WTC11 (cell line): Measurements from ENCODE around the gene TMEM250. TPM values are rescaled to one million over a fixed set of nuclear protein-coding genes. Genes with fewer than 3 reads are reported as not detected.

Source experiments
- ATAC-seq: fragments of 200-7000 bp; cut with Tn5 transposase; 2 replicates; pipeline ENCODE4 v1.10.0; 2021; ENCODE audit warnings: mild to moderate bottlenecking, moderate library complexity
- CTCF ChIA-PET: fragments of 300-600 bp; sonication (Branson Sonifier 250); formaldehyde crosslinking; loops from one replicate; lab custom pipeline; 2021; ENCODE audit warnings: antibody characterized with exemption; lab: Charles Lee
- POLR2A ChIA-PET: fragments of 350-600 bp; sonication (Branson Sonifier 250); formaldehyde crosslinking; loops from one replicate; lab custom pipeline; 2021; ENCODE audit warnings: antibody characterized with exemption; lab: Charles Lee
- DNase-seq: peaks from one replicate; pipeline ENCODE4 v3.0.0; 2021; ENCODE audit warnings: low spot score
- H3K27ac Mint-ChIP-seq: 2 replicates; pipeline ENCODE4 v1.8.0; 2021; ENCODE audit warnings: mixed read lengths
- H3K27me3 Mint-ChIP-seq: 2 replicates; pipeline ENCODE4 v1.8.0; 2021; ENCODE audit warnings: low read depth, mild to moderate bottlenecking, moderate library complexity, mixed read lengths
- H3K36me3 Mint-ChIP-seq: 2 replicates; pipeline ENCODE4 v1.8.0; 2021; ENCODE audit warnings: mixed read lengths
- H3K4me1 Mint-ChIP-seq: 2 replicates; pipeline ENCODE4 v1.8.0; 2022; ENCODE audit warnings: mixed read lengths
- H3K4me3 Mint-ChIP-seq: 2 replicates; pipeline ENCODE4 v1.8.0; 2021; ENCODE audit warnings: mild to moderate bottlenecking, moderate library complexity, mixed read lengths
- H3K9me3 Mint-ChIP-seq: 2 replicates; pipeline ENCODE4 v1.8.0; 2021; ENCODE audit warnings: mixed read lengths
- CREB1 ChIP-seq: sonication (generic); formaldehyde crosslinking; IDR thresholded peaks from 2 replicates; pipeline ENCODE4 v1.8.0; 2023; ENCODE audit warnings: mild to moderate bottlenecking, missing genetic modification reagents
- CREM ChIP-seq: sonication (generic); formaldehyde crosslinking; IDR thresholded peaks from 2 replicates; pipeline ENCODE4 v1.8.1; 2022; ENCODE audit warnings: mild to moderate bottlenecking, missing genetic modification reagents, moderate library complexity
- FOXJ3 ChIP-seq: sonication (generic); formaldehyde crosslinking; IDR thresholded peaks from 2 replicates; pipeline ENCODE4 v1.9.0; 2021; ENCODE audit warnings: missing genetic modification reagents, mild to moderate bottlenecking, borderline replicate concordance
- GABPB1 ChIP-seq: sonication (generic); formaldehyde crosslinking; IDR thresholded peaks from 2 replicates; pipeline ENCODE4 v1.8.1; 2023; ENCODE audit warnings: mild to moderate bottlenecking, missing genetic modification reagents
- JUN ChIP-seq: sonication (generic); formaldehyde crosslinking; IDR thresholded peaks from 2 replicates; pipeline ENCODE4 v1.8.0; 2023; ENCODE audit warnings: mild to moderate bottlenecking, missing genetic modification reagents
- ZNF138 ChIP-seq: sonication (generic); formaldehyde crosslinking; conservative IDR thresholded peaks from 2 replicates; pipeline ENCODE4 v1.8.1; 2022; ENCODE audit warnings: mild to moderate bottlenecking, moderate library complexity, missing genetic modification reagents
- ZNF423 ChIP-seq: fragments of 250-450 bp; sonication (Bioruptor Pico); IDR thresholded peaks from 2 replicates; pipeline ENCODE4 v2.1.2; 2022; ENCODE audit warnings: mild to moderate bottlenecking, moderate library complexity
- total RNA-seq: library from RNA; stranded (reverse); gene quantifications from 3 replicates; pipeline ENCODE4 v1.2.3, GENCODE V29; 2021
- TF ChIP-seq, protein P1 (sequence below): sonication (generic); formaldehyde crosslinking; IDR thresholded peaks from 2 replicates; pipeline ENCODE4 v1.8.1; 2022; ENCODE audit warnings: mild to moderate bottlenecking, missing genetic modification reagents, moderate library complexity, borderline replicate concordance
- TF ChIP-seq, protein P2 (sequence below): fragments of 250-450 bp; sonication (Bioruptor Pico); IDR thresholded peaks from 2 replicates; pipeline ENCODE4 v2.1.2; 2022; ENCODE audit warnings: mild to moderate bottlenecking, moderate library complexity
- TF ChIP-seq, protein P3 (sequence below): sonication (generic); formaldehyde crosslinking; IDR thresholded peaks from 2 replicates; pipeline ENCODE4 v1.8.1; 2023; ENCODE audit warnings: mild to moderate bottlenecking, missing genetic modification reagents, moderate library complexity
- TF ChIP-seq, protein P4 (sequence below): sonication (generic); formaldehyde crosslinking; IDR thresholded peaks from 2 replicates; pipeline ENCODE4 v1.8.1; 2023; ENCODE audit warnings: mild to moderate bottlenecking, moderate library complexity, missing genetic modification reagents
- TF ChIP-seq, protein P5 (sequence below): sonication (generic); formaldehyde crosslinking; IDR thresholded peaks from 2 replicates; pipeline ENCODE4 v1.8.1; 2022; ENCODE audit warnings: missing genetic modification reagents, borderline replicate concordance
- TF ChIP-seq, protein P6 (sequence below): sonication (generic); formaldehyde crosslinking; IDR thresholded peaks from 2 replicates; pipeline ENCODE4 v1.8.1; 2023; ENCODE audit warnings: mild to moderate bottlenecking, missing genetic modification reagents, moderate library complexity
- TF ChIP-seq, protein P7 (sequence below): sonication (generic); formaldehyde crosslinking; IDR thresholded peaks from 2 replicates; pipeline ENCODE4 v1.8.0; 2022; ENCODE audit warnings: missing genetic modification reagents
- TF ChIP-seq, protein P8 (sequence below): sonication (generic); formaldehyde crosslinking; IDR thresholded peaks from 2 replicates; pipeline ENCODE4 v1.8.1; 2022; ENCODE audit warnings: mild to moderate bottlenecking, moderate library complexity, missing genetic modification reagents

TMEM250 gene
- total RNA-seq, 1 experiment from 2014 or later: 39.4 TPM

DNA sequence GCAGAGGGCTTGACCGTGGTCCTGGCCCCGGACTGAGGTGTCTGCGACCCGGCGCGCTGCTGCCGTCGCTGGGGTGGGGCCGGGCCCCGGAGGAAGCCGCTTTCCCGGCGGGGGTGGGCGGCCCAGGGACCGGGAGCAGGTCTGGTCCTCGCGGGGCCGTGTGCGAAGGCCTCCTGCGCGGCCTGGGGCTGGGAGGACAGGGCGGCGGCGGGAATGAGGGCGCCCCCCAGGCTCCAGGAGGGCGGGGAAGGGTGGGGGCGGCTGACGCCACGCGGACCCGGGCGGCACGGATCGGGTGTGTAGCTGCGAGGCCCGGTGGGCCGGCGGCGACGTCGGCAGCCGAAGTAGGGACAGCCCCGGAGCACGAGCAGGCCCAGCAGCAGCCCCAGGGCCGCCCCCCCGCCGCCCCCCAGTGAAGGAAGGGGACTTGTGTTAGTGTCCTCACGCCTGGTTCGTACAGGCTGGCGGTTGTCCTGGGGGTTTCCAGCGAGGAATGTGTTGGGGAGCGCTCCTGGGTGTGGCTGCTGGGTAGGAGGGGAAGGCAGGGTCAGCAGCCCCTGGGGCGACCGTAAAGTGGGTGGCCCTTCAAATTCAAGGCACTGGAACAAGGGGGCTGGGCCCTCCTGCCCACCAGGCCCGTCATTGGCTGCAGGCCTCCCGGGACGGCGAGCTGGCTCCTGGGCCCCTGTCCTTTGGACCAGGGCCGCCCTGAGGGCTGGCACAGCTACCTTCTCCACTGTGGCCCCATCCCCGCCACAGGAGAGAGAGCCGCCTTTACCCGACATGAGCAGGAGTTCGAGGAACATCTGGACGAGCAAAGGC, 597 bp upstream of the TMEM250 start (continued):
- no peak for TF ChIP-seq FOXJ3
- TF ChIP-seq ZNF423 (CRISPR knock-in tag): 0 out of 2 replicates have a peak, but pooled peaks have one; percentile 4
- TF ChIP-seq, protein P1, sequence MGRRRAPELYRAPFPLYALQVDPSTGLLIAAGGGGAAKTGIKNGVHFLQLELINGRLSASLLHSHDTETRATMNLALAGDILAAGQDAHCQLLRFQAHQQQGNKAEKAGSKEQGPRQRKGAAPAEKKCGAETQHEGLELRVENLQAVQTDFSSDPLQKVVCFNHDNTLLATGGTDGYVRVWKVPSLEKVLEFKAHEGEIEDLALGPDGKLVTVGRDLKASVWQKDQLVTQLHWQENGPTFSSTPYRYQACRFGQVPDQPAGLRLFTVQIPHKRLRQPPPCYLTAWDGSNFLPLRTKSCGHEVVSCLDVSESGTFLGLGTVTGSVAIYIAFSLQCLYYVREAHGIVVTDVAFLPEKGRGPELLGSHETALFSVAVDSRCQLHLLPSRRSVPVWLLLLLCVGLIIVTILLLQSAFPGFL: no peak
- TF ChIP-seq JUN (CRISPR knock-in tag): no peak
- TF ChIP-seq, protein P2, sequence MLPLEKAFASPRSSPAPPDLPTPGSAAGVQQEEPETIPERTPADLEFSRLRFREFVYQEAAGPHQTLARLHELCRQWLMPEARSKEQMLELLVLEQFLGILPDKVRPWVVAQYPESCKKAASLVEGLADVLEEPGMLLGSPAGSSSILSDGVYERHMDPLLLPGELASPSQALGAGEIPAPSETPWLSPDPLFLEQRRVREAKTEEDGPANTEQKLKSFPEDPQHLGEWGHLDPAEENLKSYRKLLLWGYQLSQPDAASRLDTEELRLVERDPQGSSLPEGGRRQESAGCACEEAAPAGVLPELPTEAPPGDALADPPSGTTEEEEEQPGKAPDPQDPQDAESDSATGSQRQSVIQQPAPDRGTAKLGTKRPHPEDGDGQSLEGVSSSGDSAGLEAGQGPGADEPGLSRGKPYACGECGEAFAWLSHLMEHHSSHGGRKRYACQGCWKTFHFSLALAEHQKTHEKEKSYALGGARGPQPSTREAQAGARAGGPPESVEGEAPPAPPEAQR (CRISPR knock-in tag): no peak
- TF ChIP-seq, all 79 proteins: peak for 5

DNA sequence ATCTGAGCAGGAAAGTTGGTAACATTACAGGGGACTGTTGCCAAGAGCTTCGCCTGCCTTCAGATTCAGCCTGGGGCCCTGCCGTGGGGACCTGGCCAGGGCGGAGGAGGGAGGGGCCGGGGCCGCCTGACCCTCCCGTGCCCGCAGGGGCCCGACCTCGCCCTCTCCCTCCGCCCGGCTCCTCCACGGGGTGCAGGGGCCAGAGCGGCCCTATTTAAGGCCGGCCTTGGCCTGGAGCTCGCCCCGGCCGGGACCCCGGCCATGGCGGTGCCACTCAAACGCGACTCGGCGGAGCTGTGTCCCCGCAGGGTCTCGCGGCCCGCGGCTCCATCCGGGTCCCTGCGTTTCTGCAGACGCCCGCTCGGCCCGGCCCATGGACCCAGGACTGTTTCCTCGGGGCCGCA, 757 bp downstream of the TMEM250 start:
- no peaks in the 10 kb centered on the region for H3K9me3 Mint-ChIP-seq
- ATAC-seq (peak; percentile 4; the same call in 1 of the 2 replicates), DNase-seq (no peak)
- peak overlapping the region; percentile 66 for H3K4me3 Mint-ChIP-seq
- H3K36me3 Mint-ChIP-seq: no peaks in the 10 kb centered on the region
- no peaks in the 10 kb centered on the region; the same call in 1 of the 2 replicates for H3K4me1 Mint-ChIP-seq
- ChIA-PET POLR2A (no interaction called here), CTCF (interaction anchor here (0.9 to 1.4 kb wide), 13 partner anchors 9 to 157 kb away, joined by 3 to 5 read pairs (median 3); partner anchors contain the start of gene UBAC1)
- TF ChIP-seq, protein P3, sequence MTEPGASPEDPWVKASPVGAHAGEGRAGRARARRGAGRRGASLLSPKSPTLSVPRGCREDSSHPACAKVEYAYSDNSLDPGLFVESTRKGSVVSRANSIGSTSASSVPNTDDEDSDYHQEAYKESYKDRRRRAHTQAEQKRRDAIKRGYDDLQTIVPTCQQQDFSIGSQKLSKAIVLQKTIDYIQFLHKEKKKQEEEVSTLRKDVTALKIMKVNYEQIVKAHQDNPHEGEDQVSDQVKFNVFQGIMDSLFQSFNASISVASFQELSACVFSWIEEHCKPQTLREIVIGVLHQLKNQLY (CRISPR knock-in tag): no peak
- TF ChIP-seq, protein P4, sequence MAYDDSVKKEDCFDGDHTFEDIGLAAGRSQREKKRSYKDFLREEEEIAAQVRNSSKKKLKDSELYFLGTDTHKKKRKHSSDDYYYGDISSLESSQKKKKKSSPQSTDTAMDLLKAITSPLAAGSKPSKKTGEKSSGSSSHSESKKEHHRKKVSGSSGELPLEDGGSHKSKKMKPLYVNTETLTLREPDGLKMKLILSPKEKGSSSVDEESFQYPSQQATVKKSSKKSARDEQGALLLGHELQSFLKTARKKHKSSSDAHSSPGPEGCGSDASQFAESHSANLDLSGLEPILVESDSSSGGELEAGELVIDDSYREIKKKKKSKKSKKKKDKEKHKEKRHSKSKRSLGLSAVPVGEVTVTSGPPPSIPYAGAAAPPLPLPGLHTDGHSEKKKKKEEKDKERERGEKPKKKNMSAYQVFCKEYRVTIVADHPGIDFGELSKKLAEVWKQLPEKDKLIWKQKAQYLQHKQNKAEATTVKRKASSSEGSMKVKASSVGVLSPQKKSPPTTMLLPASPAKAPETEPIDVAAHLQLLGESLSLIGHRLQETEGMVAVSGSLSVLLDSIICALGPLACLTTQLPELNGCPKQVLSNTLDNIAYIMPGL (CRISPR knock-in tag): 0 out of 2 replicates have a peak, but pooled peaks have one; percentile 14
- no peak overlapping the region for H3K27ac Mint-ChIP-seq
- no peaks in the 10 kb centered on the region for H3K27me3 Mint-ChIP-seq

DNA sequence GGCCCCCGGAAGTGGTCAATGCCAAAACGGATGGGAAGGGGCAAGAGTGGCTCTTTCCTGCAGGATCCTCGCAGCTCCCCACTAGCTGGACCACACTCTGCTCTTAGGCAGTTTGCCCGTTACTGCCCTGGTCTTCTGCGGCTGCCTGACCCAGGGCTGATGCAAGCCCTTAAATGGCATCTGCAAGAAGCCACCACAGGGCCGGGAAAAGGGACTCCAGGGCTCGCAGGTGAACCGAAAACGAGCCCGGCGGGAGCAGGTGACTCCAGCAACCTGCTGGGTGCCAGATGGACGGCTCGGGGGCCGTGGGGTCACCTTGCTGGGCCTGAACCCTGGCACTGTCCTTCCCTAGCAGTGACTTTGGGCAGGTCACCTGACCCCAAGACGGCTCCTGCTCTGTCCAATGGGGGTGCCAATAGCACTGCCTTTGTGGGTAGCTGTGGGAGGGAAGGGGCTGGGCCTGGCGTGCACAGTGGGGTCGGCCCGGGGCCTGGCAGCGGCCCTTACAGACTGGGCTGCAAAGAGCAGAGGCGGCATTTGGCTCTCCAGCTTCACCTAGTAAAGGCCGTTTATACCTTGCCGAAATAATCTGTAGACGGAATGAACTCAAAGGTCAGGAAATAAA, 1.3 kb downstream of the TMEM250 start:
- H3K36me3 Mint-ChIP-seq: no peaks in the 10 kb centered on the region
- no peak for DNase-seq
- H3K4me3 Mint-ChIP-seq: peak overlapping the region; percentile 66
- CTCF ChIA-PET: interaction anchor here (0.9 to 1.4 kb wide), 12 partner anchors 8 to 156 kb away, joined by 3 to 5 read pairs (median 3); partner anchors contain the start of gene UBAC1
- H3K4me1 Mint-ChIP-seq: no peaks in the 10 kb centered on the region; the same call in 1 of the 2 replicates
- POLR2A ChIA-PET: no interaction called here
- H3K9me3 Mint-ChIP-seq: no peaks in the 10 kb centered on the region
- no peak overlapping the region for H3K27ac Mint-ChIP-seq
- ATAC-seq: peak; percentile 6; the same call in 1 of the 2 replicates
- H3K27me3 Mint-ChIP-seq: no peaks in the 10 kb centered on the region
- TF ChIP-seq, protein P5, sequence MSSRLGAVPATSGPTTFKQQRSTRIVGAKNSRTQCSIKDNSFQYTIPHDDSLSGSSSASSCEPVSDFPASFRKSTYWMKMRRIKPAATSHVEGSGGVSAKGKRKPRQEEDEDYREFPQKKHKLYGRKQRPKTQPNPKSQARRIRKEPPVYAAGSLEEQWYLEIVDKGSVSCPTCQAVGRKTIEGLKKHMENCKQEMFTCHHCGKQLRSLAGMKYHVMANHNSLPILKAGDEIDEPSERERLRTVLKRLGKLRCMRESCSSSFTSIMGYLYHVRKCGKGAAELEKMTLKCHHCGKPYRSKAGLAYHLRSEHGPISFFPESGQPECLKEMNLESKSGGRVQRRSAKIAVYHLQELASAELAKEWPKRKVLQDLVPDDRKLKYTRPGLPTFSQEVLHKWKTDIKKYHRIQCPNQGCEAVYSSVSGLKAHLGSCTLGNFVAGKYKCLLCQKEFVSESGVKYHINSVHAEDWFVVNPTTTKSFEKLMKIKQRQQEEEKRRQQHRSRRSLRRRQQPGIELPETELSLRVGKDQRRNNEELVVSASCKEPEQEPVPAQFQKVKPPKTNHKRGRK (CRISPR knock-in tag): no peak
- no peak for TF ChIP-seq ZNF138
- TF ChIP-seq, protein P6, sequence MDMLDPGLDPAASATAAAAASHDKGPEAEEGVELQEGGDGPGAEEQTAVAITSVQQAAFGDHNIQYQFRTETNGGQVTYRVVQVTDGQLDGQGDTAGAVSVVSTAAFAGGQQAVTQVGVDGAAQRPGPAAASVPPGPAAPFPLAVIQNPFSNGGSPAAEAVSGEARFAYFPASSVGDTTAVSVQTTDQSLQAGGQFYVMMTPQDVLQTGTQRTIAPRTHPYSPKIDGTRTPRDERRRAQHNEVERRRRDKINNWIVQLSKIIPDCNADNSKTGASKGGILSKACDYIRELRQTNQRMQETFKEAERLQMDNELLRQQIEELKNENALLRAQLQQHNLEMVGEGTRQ (CRISPR knock-in tag): peak; percentile 81
- no peak for TF ChIP-seq CREM (CRISPR knock-in tag)
- TF ChIP-seq CREB1 (CRISPR knock-in tag): no peak
- peak; percentile 86 for TF ChIP-seq GABPB1 (CRISPR knock-in tag)
- TF ChIP-seq, protein P7, sequence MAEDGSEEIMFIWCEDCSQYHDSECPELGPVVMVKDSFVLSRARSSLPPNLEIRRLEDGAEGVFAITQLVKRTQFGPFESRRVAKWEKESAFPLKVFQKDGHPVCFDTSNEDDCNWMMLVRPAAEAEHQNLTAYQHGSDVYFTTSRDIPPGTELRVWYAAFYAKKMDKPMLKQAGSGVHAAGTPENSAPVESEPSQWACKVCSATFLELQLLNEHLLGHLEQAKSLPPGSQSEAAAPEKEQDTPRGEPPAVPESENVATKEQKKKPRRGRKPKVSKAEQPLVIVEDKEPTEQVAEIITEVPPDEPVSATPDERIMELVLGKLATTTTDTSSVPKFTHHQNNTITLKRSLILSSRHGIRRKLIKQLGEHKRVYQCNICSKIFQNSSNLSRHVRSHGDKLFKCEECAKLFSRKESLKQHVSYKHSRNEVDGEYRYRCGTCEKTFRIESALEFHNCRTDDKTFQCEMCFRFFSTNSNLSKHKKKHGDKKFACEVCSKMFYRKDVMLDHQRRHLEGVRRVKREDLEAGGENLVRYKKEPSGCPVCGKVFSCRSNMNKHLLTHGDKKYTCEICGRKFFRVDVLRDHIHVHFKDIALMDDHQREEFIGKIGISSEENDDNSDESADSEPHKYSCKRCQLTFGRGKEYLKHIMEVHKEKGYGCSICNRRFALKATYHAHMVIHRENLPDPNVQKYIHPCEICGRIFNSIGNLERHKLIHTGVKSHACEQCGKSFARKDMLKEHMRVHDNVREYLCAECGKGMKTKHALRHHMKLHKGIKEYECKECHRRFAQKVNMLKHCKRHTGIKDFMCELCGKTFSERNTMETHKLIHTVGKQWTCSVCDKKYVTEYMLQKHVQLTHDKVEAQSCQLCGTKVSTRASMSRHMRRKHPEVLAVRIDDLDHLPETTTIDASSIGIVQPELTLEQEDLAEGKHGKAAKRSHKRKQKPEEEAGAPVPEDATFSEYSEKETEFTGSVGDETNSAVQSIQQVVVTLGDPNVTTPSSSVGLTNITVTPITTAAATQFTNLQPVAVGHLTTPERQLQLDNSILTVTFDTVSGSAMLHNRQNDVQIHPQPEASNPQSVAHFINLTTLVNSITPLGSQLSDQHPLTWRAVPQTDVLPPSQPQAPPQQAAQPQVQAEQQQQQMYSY (CRISPR knock-in tag): no peak
- TF ChIP-seq, protein P2 (CRISPR knock-in tag): no peak
- TF ChIP-seq, protein P8, sequence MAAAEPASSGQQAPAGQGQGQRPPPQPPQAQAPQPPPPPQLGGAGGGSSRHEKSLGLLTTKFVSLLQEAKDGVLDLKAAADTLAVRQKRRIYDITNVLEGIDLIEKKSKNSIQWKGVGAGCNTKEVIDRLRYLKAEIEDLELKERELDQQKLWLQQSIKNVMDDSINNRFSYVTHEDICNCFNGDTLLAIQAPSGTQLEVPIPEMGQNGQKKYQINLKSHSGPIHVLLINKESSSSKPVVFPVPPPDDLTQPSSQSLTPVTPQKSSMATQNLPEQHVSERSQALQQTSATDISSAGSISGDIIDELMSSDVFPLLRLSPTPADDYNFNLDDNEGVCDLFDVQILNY (CRISPR knock-in tag): no peak
